GM18867 (cell line): ENCODE results near the gene PCDHB13.

Experiments used
- ATAC-seq: cut with Tn5 transposase; IDR thresholded peaks from one replicate; pipeline ENCODE4 v1.9.1; 2021; ENCODE audit warnings: mild to moderate bottlenecking, moderate library complexity; ENCODE audit not compliant: unreplicated experiment

PCDHB13 gene

DNA sequence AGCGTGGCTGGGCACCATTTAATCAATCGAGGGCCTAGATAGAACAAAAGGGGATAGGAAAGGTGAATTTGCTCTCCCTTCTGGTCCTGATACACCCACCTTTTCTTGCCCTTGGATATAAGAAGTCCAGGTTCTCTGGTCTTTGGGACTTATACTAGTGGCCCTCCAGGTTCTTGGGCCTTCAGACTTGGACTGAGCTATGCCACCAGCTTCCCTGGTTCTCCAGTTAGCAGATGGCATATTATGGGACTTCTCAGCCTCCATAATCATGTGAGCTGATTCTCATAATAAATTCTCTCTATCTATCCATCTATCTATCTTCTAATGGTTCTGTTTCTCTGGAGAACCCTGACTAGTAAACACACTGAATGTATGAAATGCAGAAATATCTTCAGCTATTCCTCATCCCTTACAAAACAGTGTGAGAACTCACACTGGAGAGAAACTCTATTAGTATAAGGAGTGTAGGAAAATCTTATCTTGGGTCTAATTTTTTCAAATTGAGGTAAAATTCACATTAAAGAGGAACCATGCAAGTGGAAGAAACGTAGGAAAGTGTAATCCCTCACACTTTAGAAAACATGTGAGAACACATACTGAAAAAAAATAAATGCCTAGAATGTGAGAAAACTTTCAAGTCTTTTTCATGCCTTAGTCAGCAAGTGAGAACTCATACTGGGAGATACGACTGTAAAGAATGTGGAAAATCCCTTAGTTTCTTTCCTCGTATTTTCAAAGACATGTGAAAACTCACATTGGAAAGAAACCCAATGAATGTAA is 46.9 kb downstream of the PCDHB13 start:
- no peak for ATAC-seq

DNA sequence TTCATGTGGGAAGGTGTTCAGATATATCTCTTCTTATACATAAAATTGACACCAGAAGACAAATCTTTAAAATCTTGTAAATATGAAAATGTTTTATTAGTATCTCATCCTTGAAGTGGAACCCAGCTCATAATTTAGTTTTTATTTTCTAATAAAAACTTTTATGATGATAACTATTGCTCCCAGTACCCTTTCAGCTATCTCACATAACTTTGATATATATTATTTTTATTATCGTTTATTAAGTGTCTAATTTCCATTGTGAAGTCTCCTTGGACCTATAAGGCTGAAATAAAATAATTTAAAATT is 47.5 kb downstream of the PCDHB13 start:
- ATAC-seq, result no peak
